Mammary epithelial cell (primary cell): ENCODE results near the gene LRRC28.

ENCODE experiments used
- EZH2 ChIP-seq: IDR thresholded peaks from 2 replicates; pipeline ENCODE4 v1.6.1; 2012; ENCODE audit warnings: low read length, inconsistent platforms, borderline replicate concordance
- TF ChIP-seq, protein P1 (sequence below), 2 donors: IDR thresholded peaks in 1 of 2; conservative IDR thresholded peaks in 1 of 2; 2 replicates each; pipeline ENCODE4 v1.5.1; 2011 to 2012; ENCODE audit warnings: inconsistent platforms in 2 of 2, low read length in 2 of 2, mild to moderate bottlenecking in 2 of 2, control low read depth in 1 of 2, low read depth in 1 of 2; ENCODE audit not compliant: insufficient read depth in 1 of 2; ENCODE audit errors: extremely low read depth in 1 of 2

DNA sequence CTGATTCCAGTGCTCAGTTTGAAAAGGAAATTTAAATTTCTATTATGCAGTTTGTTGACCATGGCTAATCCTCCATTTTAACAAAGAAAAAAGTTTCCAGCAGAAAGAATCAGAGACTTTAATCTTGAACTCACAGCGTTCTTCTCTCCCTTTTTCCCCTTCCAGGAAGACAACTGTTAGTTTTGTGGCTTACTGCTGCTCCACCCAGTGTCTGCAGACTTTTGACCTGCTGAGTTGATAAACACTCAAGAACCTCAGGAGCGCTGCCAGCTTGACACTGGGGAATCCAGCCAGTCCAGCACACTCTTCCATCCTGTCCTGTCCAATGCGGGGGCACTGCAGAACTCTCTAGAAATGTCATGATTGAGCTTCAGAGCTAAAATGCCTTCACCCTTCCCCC is 134.6 kb downstream of the LRRC28 start:
- TF ChIP-seq, protein P1, sequence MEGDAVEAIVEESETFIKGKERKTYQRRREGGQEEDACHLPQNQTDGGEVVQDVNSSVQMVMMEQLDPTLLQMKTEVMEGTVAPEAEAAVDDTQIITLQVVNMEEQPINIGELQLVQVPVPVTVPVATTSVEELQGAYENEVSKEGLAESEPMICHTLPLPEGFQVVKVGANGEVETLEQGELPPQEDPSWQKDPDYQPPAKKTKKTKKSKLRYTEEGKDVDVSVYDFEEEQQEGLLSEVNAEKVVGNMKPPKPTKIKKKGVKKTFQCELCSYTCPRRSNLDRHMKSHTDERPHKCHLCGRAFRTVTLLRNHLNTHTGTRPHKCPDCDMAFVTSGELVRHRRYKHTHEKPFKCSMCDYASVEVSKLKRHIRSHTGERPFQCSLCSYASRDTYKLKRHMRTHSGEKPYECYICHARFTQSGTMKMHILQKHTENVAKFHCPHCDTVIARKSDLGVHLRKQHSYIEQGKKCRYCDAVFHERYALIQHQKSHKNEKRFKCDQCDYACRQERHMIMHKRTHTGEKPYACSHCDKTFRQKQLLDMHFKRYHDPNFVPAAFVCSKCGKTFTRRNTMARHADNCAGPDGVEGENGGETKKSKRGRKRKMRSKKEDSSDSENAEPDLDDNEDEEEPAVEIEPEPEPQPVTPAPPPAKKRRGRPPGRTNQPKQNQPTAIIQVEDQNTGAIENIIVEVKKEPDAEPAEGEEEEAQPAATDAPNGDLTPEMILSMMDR (conservative IDR thresholded peaks at IDR 0.05 in 1 of 2, IDR thresholded peaks at IDR 0.05 in 1 of 2; ENCODE audit: extremely low read depth in 1 of 2, insufficient read depth in 1 of 2, low read depth in 1 of 2, low read length in 2 of 2), result no peak
- no peak for TF ChIP-seq EZH2
